Measurements from ENCODE around the gene MATN4. TPM values are rescaled to one million over a fixed set of nuclear protein-coding genes. Genes with fewer than 3 reads are reported as not detected.

Gene MATN4
- total RNA-seq, 1 donor from 2014 or later, result not detected

- no peaks in the 10 kb centered on the region for H3K9me3 Mint-ChIP-seq (ENCODE audit: low read depth)
Measured at GRCh38 chr20:45253261-45253660, 54.8 kb downstream of the MATN4 start.

GRCh38 chr20:45251884-45252560, 56.1 kb downstream of the MATN4 start:
- Mint-ChIP-seq H3K36me3 (ENCODE audit: insufficient read depth) (no peaks in the 10 kb centered on the region), H3K27ac (no peak overlapping the region), H3K4me1 (ENCODE audit: low read depth) (peaks cover 6% of the 10 kb centered on the region), H3K9me3 (ENCODE audit: low read depth) (no peaks in the 10 kb centered on the region), H3K4me3 (ENCODE audit: low read depth) (no peak overlapping the region), H3K27me3 (peaks cover 34% of the 10 kb centered on the region)
- DNase-seq (ENCODE audit: low spot score, unreplicated experiment), result no peak
- no peak for TF ChIP-seq CTCF (IDR thresholded peaks at IDR 0.05; ENCODE audit: unreplicated experiment)

More at GRCh38 chr20:45253261-45253660, 54.8 kb downstream of the MATN4 start:
- no peak for DNase-seq (ENCODE audit: low spot score, unreplicated experiment)
- peaks cover 28% of the 10 kb centered on the region for H3K27me3 Mint-ChIP-seq
- H3K4me1 Mint-ChIP-seq (ENCODE audit: low read depth), result peaks cover 6% of the 10 kb centered on the region
- no peak overlapping the region for H3K27ac Mint-ChIP-seq
- no peak for TF ChIP-seq CTCF (IDR thresholded peaks at IDR 0.05; ENCODE audit: unreplicated experiment)
- no peak overlapping the region for H3K4me3 Mint-ChIP-seq (ENCODE audit: low read depth)
- H3K36me3 Mint-ChIP-seq (ENCODE audit: insufficient read depth), result no peaks in the 10 kb centered on the region

GRCh38 chr20:45248609-45249008, 59.5 kb downstream of the MATN4 start:
- Mint-ChIP-seq H3K27ac (no peak overlapping the region), H3K9me3 (ENCODE audit: low read depth) (no peaks in the 10 kb centered on the region), H3K4me3 (ENCODE audit: low read depth) (no peak overlapping the region), H3K27me3 (peaks cover 27% of the 10 kb centered on the region), H3K4me1 (ENCODE audit: low read depth) (peaks cover 11% of the 10 kb centered on the region), H3K36me3 (ENCODE audit: insufficient read depth) (no peaks in the 10 kb centered on the region)
- TF ChIP-seq CTCF (IDR thresholded peaks at IDR 0.05; ENCODE audit: unreplicated experiment), result no peak
- DNase-seq (ENCODE audit: low spot score, unreplicated experiment), result no peak

GRCh38 chr20:45247865-45248264, 60.2 kb downstream of the MATN4 start:
- H3K27me3 Mint-ChIP-seq, result peaks cover 32% of the 10 kb centered on the region
- TF ChIP-seq CTCF (IDR thresholded peaks at IDR 0.05; ENCODE audit: unreplicated experiment), result no peak
- no peak for DNase-seq (ENCODE audit: low spot score, unreplicated experiment)
- no peaks in the 10 kb centered on the region for H3K9me3 Mint-ChIP-seq (ENCODE audit: low read depth)
- no peak overlapping the region for H3K27ac Mint-ChIP-seq
- H3K4me3 Mint-ChIP-seq (ENCODE audit: low read depth), result no peak overlapping the region
- H3K36me3 Mint-ChIP-seq (ENCODE audit: insufficient read depth), result no peaks in the 10 kb centered on the region
- H3K4me1 Mint-ChIP-seq (ENCODE audit: low read depth), result peaks cover 11% of the 10 kb centered on the region

- no peaks in the 10 kb centered on the region for H3K36me3 Mint-ChIP-seq (ENCODE audit: insufficient read depth)
- H3K27me3 Mint-ChIP-seq, result peaks cover 34% of the 10 kb centered on the region
- H3K9me3 Mint-ChIP-seq (ENCODE audit: low read depth), result no peaks in the 10 kb centered on the region
- DNase-seq (ENCODE audit: low spot score, unreplicated experiment), result no peak
- peaks cover 10% of the 10 kb centered on the region for H3K4me1 Mint-ChIP-seq (ENCODE audit: low read depth)
- no peak overlapping the region for H3K27ac Mint-ChIP-seq
- no peak for TF ChIP-seq CTCF (IDR thresholded peaks at IDR 0.05; ENCODE audit: unreplicated experiment)
- H3K4me3 Mint-ChIP-seq (ENCODE audit: low read depth), result no peak overlapping the region
Measured at GRCh38 chr20:45246109-45246508, 62.0 kb downstream of the MATN4 start.

Other genes starting within 250 kb of the MATN4 start
- gene KCNS1, start 207.2 kb downstream of the MATN4 start, total RNA-seq, result 0.07 and 0.12 TPM in 2 replicates
- not detected in 2 replicates for gene WFDC5, start 193.1 kb downstream of the MATN4 start, total RNA-seq
- gene WFDC12, start 183.8 kb downstream of the MATN4 start, total RNA-seq, result not detected in 2 replicates
- gene PI3, start 133.4 kb downstream of the MATN4 start, total RNA-seq, result not detected in 2 replicates
- gene SEMG1, start 101.3 kb downstream of the MATN4 start, total RNA-seq, result not detected in 2 replicates
- not detected in 2 replicates for gene SEMG2, start 86.9 kb downstream of the MATN4 start, total RNA-seq
- not detected in 2 replicates for gene SLPI, start 53.7 kb downstream of the MATN4 start, total RNA-seq
- 1.4 and 1.5 TPM in 2 replicates for gene RBPJL, start 1.5 kb downstream of the MATN4 start, total RNA-seq
- 112 and 121 TPM in 2 replicates for gene SDC4, start 40.1 kb upstream of the MATN4 start, total RNA-seq
- 31.1 and 31.9 TPM in 2 replicates for gene SYS1, start 54.9 kb upstream of the MATN4 start, total RNA-seq
- gene TP53TG5, start 70.0 kb upstream of the MATN4 start, total RNA-seq, result not detected in 2 replicates
- gene DBNDD2, start 100.0 kb upstream of the MATN4 start, total RNA-seq, result 22.0 and 23.2 TPM in 2 replicates
- 85.1 and 87.7 TPM in 2 replicates for gene PIGT, start 107.8 kb upstream of the MATN4 start, total RNA-seq
- 161 and 188 TPM in 2 replicates for gene WFDC2, start 161.5 kb upstream of the MATN4 start, total RNA-seq
- gene SPINT3, start 207.3 kb upstream of the MATN4 start, total RNA-seq, result not detected in 2 replicates
- gene WFDC6, start 231.2 kb upstream of the MATN4 start, total RNA-seq, result not detected in 2 replicates
- not detected in 2 replicates for gene EPPIN, start 239.1 kb upstream of the MATN4 start, total RNA-seq